ENCODE data around the gene HDAC11. TPM values are rescaled to one million over a fixed set of nuclear protein-coding genes. Genes with fewer than 3 reads are reported as not detected.

HDAC11 gene
- total RNA-seq, 2 experiments from 2014 or later = 2.0 to 3.6 TPM

GRCh38 chr3:13459605-13460340 lies 20.3 kb upstream of the HDAC11 start:
- no peak for DNase-seq
- ChIA-PET POLR2A (no interaction called here), CTCF (interaction anchor here (0.7 to 3.7 kb wide), 4 partner anchors 20 to 368 kb away, joined by 3 to 15 read pairs (median 6); partner anchors contain the start of gene HDAC11)
- H3K27ac Mint-ChIP-seq = no peak overlapping the region
- H3K4me3 Mint-ChIP-seq = no peak overlapping the region
- no peaks in the 10 kb centered on the region for H3K36me3 Mint-ChIP-seq (ENCODE audit: low read depth)
- no peaks in the 10 kb centered on the region for H3K9me3 Mint-ChIP-seq
- H3K27me3 Mint-ChIP-seq = peaks cover 4% of the 10 kb centered on the region
- no peaks in the 10 kb centered on the region for H3K4me1 Mint-ChIP-seq

GRCh38 chr3:13460341-13460736 lies 19.8 kb upstream of the HDAC11 start:
- Mint-ChIP-seq H3K27ac (no peak overlapping the region), H3K4me1 (no peaks in the 10 kb centered on the region), H3K27me3 (peaks cover 7% of the 10 kb centered on the region), H3K9me3 (no peaks in the 10 kb centered on the region), H3K4me3 (no peak overlapping the region), H3K36me3 (ENCODE audit: low read depth) (no peaks in the 10 kb centered on the region)
- POLR2A ChIA-PET = no interaction called here
- no peak for DNase-seq
- CTCF ChIA-PET = interaction anchor here (0.7 to 3.8 kb wide), 9 partner anchors 8 to 368 kb away, joined by 3 to 27 read pairs (median 4); partner anchors contain the start of gene HDAC11

DNA sequence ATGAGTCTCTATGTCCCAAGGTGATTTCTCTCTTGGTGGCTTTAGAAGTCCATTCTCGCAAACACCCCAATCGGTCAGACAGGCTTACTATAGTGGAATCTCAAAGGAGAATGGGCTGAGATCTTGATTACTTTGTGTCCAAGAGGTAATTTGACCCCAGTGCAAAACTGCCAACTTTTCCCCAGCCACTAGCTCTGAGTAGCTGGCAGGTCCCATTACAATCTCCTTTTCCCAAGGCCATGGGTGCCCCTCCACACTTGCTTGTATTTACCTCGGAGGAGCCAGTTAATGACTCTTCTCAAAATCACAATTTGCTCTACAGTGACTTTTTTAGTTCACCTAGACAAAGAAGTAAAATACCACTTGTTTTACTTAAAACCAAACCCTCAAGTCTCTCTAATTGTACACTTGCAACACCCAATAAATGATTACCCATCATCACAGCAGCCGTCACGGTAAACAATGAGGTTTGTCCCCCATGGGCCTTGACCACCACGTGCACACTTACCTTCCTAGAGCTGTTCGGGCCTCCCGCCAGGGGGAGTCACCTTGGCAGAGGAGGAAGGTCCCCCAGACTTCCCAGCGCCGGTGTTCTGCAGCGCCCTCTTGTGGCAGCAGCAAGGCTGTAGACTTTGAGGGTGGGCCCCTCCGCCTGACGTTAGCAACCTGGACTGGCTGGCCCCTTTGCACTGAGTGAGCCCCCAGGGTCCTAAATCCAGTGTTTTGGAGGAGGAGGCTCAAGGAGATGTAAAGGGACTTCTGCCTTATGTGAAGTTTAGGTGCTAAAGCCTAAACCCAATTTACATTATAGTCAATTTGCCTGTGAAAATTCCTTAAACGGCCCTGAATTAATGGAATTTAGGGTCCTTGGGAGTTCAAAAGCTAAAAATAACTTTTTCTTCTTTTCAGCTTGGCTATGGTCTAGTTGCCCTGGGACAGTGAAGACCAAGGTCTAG lies 18.7 kb upstream of the HDAC11 start:
- H3K4me3 Mint-ChIP-seq = no peak overlapping the region
- H3K4me1 Mint-ChIP-seq = no peaks in the 10 kb centered on the region
- DNase-seq = peak; percentile 81
- no peak overlapping the region for H3K27ac Mint-ChIP-seq
- peaks cover 12% of the 10 kb centered on the region for H3K27me3 Mint-ChIP-seq
- H3K36me3 Mint-ChIP-seq (ENCODE audit: low read depth) = no peaks in the 10 kb centered on the region
- H3K9me3 Mint-ChIP-seq = no peaks in the 10 kb centered on the region
- POLR2A ChIA-PET = interaction anchor here (1.5 kb wide), 1 partner anchor 69 kb away, joined by 3 read pairs; no protein-coding TSS in a partner anchor
- CTCF ChIA-PET = interaction anchor here (0.7 to 3.8 kb wide), 12 partner anchors 9 to 369 kb away, joined by 3 to 27 read pairs (median 4); partner anchors contain the start of gene HDAC11

GRCh38 chr3:13462125-13462629 lies 17.9 kb upstream of the HDAC11 start:
- Mint-ChIP-seq H3K36me3 (ENCODE audit: low read depth) (no peaks in the 10 kb centered on the region), H3K4me3 (no peak overlapping the region), H3K4me1 (no peaks in the 10 kb centered on the region), H3K27ac (no peak overlapping the region), H3K27me3 (peaks cover 12% of the 10 kb centered on the region), H3K9me3 (no peaks in the 10 kb centered on the region)
- ChIA-PET POLR2A (interaction anchor here (1.5 kb wide), 1 partner anchor 69 kb away, joined by 3 read pairs; no protein-coding TSS in a partner anchor), CTCF (interaction anchor here (0.7 to 3.8 kb wide), 12 partner anchors 9 to 370 kb away, joined by 3 to 27 read pairs (median 4); partner anchors contain the start of gene HDAC11)
- DNase-seq = no peak

- ChIA-PET CTCF (interaction anchor here (0.7 to 3.8 kb wide), 9 partner anchors 9 to 371 kb away, joined by 3 to 27 read pairs (median 3); partner anchors contain the start of gene HDAC11), POLR2A (interaction anchor here (1.5 kb wide), 2 partner anchors 17 to 70 kb away, joined by 3 to 5 read pairs; partner anchors contain the start of gene HDAC11)
- Mint-ChIP-seq H3K36me3 (ENCODE audit: low read depth) (no peaks in the 10 kb centered on the region), H3K4me1 (no peaks in the 10 kb centered on the region), H3K4me3 (no peak overlapping the region), H3K27me3 (peaks cover 15% of the 10 kb centered on the region), H3K27ac (no peak overlapping the region), H3K9me3 (no peaks in the 10 kb centered on the region)
- DNase-seq = no peak
Observed at GRCh38 chr3:13462822-13463221, 17.3 kb upstream of the HDAC11 start.

DNA sequence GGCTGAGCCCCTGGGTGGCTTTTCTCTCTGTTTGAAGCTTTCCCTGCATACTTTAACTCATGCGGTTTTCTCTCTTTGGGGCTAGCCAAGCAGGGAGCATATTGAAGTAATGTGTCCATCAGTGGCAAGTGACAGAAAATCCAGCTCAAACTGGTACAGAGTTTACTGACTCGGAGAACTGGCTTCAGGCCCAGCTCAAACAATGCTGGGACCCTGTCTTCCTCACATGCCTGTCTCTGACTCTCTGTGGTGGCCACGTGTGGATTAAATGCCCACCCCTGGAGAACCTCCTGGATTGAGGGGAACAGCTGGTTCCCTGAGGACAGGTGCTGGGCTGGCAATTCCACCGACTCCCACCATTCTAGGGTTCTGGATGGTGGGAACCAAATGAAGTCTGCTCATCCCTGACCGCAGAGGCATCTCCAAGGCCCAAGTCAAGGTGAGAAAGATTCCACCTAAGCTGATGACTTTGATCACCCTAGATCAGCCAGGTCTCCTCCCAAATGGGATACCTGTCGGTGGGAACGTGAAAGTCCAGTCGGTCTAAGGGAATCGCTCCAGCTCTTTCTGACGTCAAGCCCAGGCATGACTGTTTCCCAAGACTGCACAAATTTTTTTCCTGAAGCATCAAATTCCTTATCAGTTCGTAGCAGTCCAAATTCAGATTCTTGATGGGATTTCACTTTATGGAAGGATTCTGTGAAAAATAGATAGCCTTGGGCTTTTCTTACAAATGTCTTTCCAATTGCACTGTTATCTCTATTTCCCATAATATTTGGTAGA lies 16.3 kb upstream of the HDAC11 start:
- Mint-ChIP-seq H3K4me1 (no peaks in the 10 kb centered on the region), H3K27ac (no peak overlapping the region), H3K27me3 (peaks cover 20% of the 10 kb centered on the region), H3K9me3 (no peaks in the 10 kb centered on the region), H3K4me3 (no peak overlapping the region), H3K36me3 (ENCODE audit: low read depth) (no peaks in the 10 kb centered on the region)
- no peak for DNase-seq
- CTCF ChIA-PET = interaction anchor here (1.0 to 3.8 kb wide), 5 partner anchors 12 to 372 kb away, joined by 3 to 27 read pairs (median 15); partner anchors contain the start of gene HDAC11
- POLR2A ChIA-PET = interaction anchor here (1.4 to 1.5 kb wide), 2 partner anchors 11 to 16 kb away, joined by 3 to 5 read pairs; partner anchors contain the start of gene HDAC11

DNA sequence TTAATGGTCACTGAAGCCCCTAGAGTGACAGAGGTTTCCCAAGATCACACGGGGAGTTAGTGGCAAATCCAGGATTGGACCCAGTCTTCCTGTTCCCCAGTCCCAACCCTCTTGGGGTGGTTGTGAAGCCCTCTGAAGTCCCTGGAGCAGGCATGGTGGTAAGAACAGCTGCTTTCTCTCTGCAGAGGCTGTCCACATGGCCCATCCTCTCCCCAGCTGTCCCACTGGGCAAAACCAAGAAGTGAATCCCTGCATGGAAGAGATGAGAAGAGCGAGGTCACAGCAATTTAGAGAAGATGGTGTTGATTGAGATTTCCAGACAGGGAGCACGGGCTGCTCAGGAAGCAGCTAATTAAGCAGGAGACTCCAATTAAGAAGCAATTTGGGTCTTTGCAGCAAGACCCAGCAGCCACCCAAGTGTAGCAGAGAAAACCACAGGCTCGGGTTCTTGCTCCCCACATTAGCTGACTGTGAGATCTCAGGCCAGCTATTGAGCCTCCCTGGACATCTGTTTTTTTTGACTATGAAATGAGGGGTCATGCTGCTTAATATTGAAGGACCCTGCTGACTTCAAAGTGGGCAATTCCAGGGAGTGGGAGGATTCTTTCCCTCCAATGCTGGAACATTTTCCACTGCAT lies 14.8 kb upstream of the HDAC11 start:
- CTCF ChIA-PET = no interaction called here
- Mint-ChIP-seq H3K36me3 (ENCODE audit: low read depth) (no peaks in the 10 kb centered on the region), H3K9me3 (no peaks in the 10 kb centered on the region), H3K4me1 (no peaks in the 10 kb centered on the region), H3K27me3 (peaks cover 22% of the 10 kb centered on the region), H3K4me3 (no peak overlapping the region), H3K27ac (no peak overlapping the region)
- no peak for DNase-seq
- POLR2A ChIA-PET = no interaction called here

GRCh38 chr3:13466781-13467180 lies 13.3 kb upstream of the HDAC11 start:
- H3K4me3 Mint-ChIP-seq = no peak overlapping the region
- H3K9me3 Mint-ChIP-seq = no peaks in the 10 kb centered on the region
- H3K27me3 Mint-ChIP-seq = peaks cover 33% of the 10 kb centered on the region
- ChIA-PET CTCF (interaction anchor here (0.6 to 1.0 kb wide), 2 partner anchors 31 to 181 kb away, joined by 3 to 5 read pairs; no protein-coding TSS in a partner anchor), POLR2A (interaction anchor here (1.5 kb wide), 1 partner anchor 12 kb away, joined by 4 read pairs; no protein-coding TSS in a partner anchor)
- no peaks in the 10 kb centered on the region for H3K36me3 Mint-ChIP-seq (ENCODE audit: low read depth)
- DNase-seq = no peak
- H3K4me1 Mint-ChIP-seq = no peaks in the 10 kb centered on the region
- H3K27ac Mint-ChIP-seq = no peak overlapping the region

GRCh38 chr3:13470894-13471574 lies 9.1 kb upstream of the HDAC11 start:
- POLR2A ChIA-PET = interaction anchor here (2.2 kb wide), 1 partner anchor 9 kb away, joined by 7 read pairs; the partner anchor contains the start of gene HDAC11

GRCh38 chr3:13472286-13472685 lies 7.8 kb upstream of the HDAC11 start:
- H3K9me3 Mint-ChIP-seq = no peaks in the 10 kb centered on the region
- H3K27ac Mint-ChIP-seq = no peak overlapping the region
- no peaks in the 10 kb centered on the region for H3K36me3 Mint-ChIP-seq (ENCODE audit: low read depth)
- no peak overlapping the region for H3K4me3 Mint-ChIP-seq
- POLR2A ChIA-PET = no interaction called here
- H3K4me1 Mint-ChIP-seq = no peaks in the 10 kb centered on the region
- DNase-seq = no peak
- peaks cover 27% of the 10 kb centered on the region for H3K27me3 Mint-ChIP-seq
- CTCF ChIA-PET = interaction anchor here (0.7 to 2.0 kb wide), 6 partner anchors 7 to 380 kb away, joined by 3 to 9 read pairs (median 4); partner anchors contain the start of gene HDAC11

More at GRCh38 chr3:13470894-13471574, 9.1 kb upstream of the HDAC11 start:
- DNase-seq = no peak
- H3K36me3 Mint-ChIP-seq (ENCODE audit: low read depth) = no peaks in the 10 kb centered on the region
- CTCF ChIA-PET = interaction anchor here (0.8 to 2.0 kb wide), 8 partner anchors 8 to 379 kb away, joined by 3 to 9 read pairs (median 5); partner anchors contain the start of gene HDAC11
- no peaks in the 10 kb centered on the region for H3K9me3 Mint-ChIP-seq
- no peak overlapping the region for H3K27ac Mint-ChIP-seq
- H3K4me1 Mint-ChIP-seq = no peaks in the 10 kb centered on the region
- H3K4me3 Mint-ChIP-seq = no peak overlapping the region
- peaks cover 27% of the 10 kb centered on the region for H3K27me3 Mint-ChIP-seq

DNA sequence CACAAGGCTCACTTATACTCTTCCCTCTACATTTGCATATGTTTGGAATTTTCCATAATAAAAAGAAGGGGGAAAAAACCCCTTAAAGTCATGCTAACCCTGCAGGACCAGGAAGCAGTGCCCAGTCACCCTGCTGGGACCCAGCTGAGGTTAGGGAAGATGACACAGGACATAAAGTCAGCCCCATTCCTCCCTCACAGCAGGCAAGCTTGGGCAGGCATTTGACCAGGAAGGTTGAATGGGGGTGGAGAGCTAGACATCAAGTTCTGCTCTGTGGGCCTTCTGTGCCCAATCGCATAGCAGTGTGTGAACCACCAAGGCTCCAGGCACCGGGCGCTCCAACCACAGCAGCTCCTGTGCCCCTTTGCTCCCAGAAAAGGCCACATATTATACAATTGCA lies 7.1 kb upstream of the HDAC11 start:
- Mint-ChIP-seq H3K4me3 (no peak overlapping the region), H3K27ac (no peak overlapping the region), H3K36me3 (ENCODE audit: low read depth) (no peaks in the 10 kb centered on the region), H3K9me3 (no peaks in the 10 kb centered on the region), H3K4me1 (no peaks in the 10 kb centered on the region), H3K27me3 (peaks cover 22% of the 10 kb centered on the region)
- DNase-seq = no peak
- ChIA-PET POLR2A (no interaction called here), CTCF (interaction anchor here (0.8 kb wide), 1 partner anchor 20 kb away, joined by 3 read pairs; no protein-coding TSS in a partner anchor)
